Ovary (tissue), 3 donors: ENCODE data around the gene C9orf152.

Experiments used
- CTCF ChIP-seq, 3 donors: fragments of 450-650 bp in 2 of 3; fragments of 200-600 bp in 1 of 3; IDR thresholded peaks; one replicate each; pipeline versions ENCODE4 v1.5.1 to v1.8.0; 2016 to 2022; ENCODE audit warnings: antibody characterized with exemption in 3 of 3, mild to moderate bottlenecking in 1 of 3
- POLR2A ChIP-seq: fragments of 450-650 bp; IDR thresholded peaks from one replicate; pipeline ENCODE4 v1.6.1; 2017; ENCODE audit warnings: antibody characterized with exemption, mild to moderate bottlenecking, moderate library complexity
- donor health status: DM: no; HTN: no; CAD: no.

GRCh38 chr9:110241260-110241857 lies 33.4 kb upstream of the C9orf152 start:
- no peak for TF ChIP-seq CTCF (IDR thresholded peaks at IDR 0.05)
- TF ChIP-seq POLR2A: no peak
